Endometrial microvascular endothelial cells (primary cell): Measurements from ENCODE around the gene ANKRD33. TPM values are rescaled to one million over a fixed set of nuclear protein-coding genes. Genes with fewer than 3 reads are reported as not detected.

Source experiments
- in situ Hi-C: cut with HindIII; loops from 2 replicates; pipeline ENCODE4 v1.10.0; 2017; ENCODE audit warnings: low sequenced_read_pairs, low pct_unique_long_range_greater_than_20kb; ENCODE audit errors: inconsistent ontology term
- total RNA-seq: library from RNA; depleted of rRNA; stranded (reverse); fragments of >200 nt; gene quantifications from one replicate; pipeline ENCODE4 v1.2.3, GENCODE V29; 2015; ENCODE audit errors: inconsistent ontology term

Gene ANKRD33
- total RNA-seq, 1 donor from 2014 or later: not detected

- in situ Hi-C loops: no loop called here
Observed at GRCh38 chr12:51895378-51896135, 7.7 kb downstream of the ANKRD33 start.

- in situ Hi-C loops: no loop called here
Observed at GRCh38 chr12:51896236-51896635, 8.3 kb downstream of the ANKRD33 start.

- in situ Hi-C loops: no loop called here
Observed at GRCh38 chr12:51897181-51897580, 9.3 kb downstream of the ANKRD33 start.

- in situ Hi-C loops: no loop called here
Observed at GRCh38 chr12:51898506-51898905, 10.6 kb downstream of the ANKRD33 start.

- in situ Hi-C loops: no loop called here
Observed at GRCh38 chr12:51898937-51899336, 11.0 kb downstream of the ANKRD33 start.

- in situ Hi-C loops: no loop called here
Observed at GRCh38 chr12:51900323-51900889, 12.5 kb downstream of the ANKRD33 start.

GRCh38 chr12:51901121-51901817 is 13.4 kb downstream of the ANKRD33 start:
- in situ Hi-C loops: no loop called here

- in situ Hi-C loops: no loop called here
Observed at GRCh38 chr12:51901881-51902280, 14.0 kb downstream of the ANKRD33 start.

GRCh38 chr12:51904951-51905470 is 17.1 kb downstream of the ANKRD33 start:
- in situ Hi-C loops: no loop called here

GRCh38 chr12:51905471-51906429 is 17.8 kb downstream of the ANKRD33 start:
- in situ Hi-C loops: no loop called here

GRCh38 chr12:51906430-51907082 is 18.7 kb downstream of the ANKRD33 start:
- in situ Hi-C loops: no loop called here

GRCh38 chr12:51907083-51907855 is 19.4 kb downstream of the ANKRD33 start, which contains the start of gene ACVRL1:
ACVRL1 (plus strand) TSS chr12:51907504; CDS start chr12:51912475, 4,971 bp downstream.
- in situ Hi-C loops: no loop called here

GRCh38 chr12:51907856-51908425 is 20.0 kb downstream of the ANKRD33 start:
- in situ Hi-C loops: no loop called here

- in situ Hi-C loops: no loop called here
Observed at GRCh38 chr12:51908876-51909592, 21.1 kb downstream of the ANKRD33 start.

GRCh38 chr12:51910168-51910567 is 22.3 kb downstream of the ANKRD33 start:
- in situ Hi-C loops: no loop called here

GRCh38 chr12:51910691-51911090 is 22.8 kb downstream of the ANKRD33 start:
- in situ Hi-C loops: no loop called here

GRCh38 chr12:51911307-51911706 is 23.4 kb downstream of the ANKRD33 start:
- in situ Hi-C loops: no loop called here
